Esophagus muscularis mucosa (tissue), 4 donors: ENCODE results near the gene FOXQ1.

Experiments used
- CTCF ChIP-seq, 3 experiments: fragments of 200-600 bp in 2 of 3; fragments of 450-650 bp in 1 of 3; sonication (generic) in 2 of 3; IDR thresholded peaks; one replicate each; pipeline ENCODE4 v1.5.1; 2017 to 2019; ENCODE audit warnings: antibody characterized with exemption in 3 of 3, mild to moderate bottlenecking in 2 of 3, moderate library complexity in 1 of 3
- EP300 ChIP-seq: sonication (generic); formaldehyde crosslinking; IDR thresholded peaks from one replicate; pipeline ENCODE4 v1.6.1; 2017; ENCODE audit warnings: antibody characterized with exemption
- POLR2A ChIP-seq: fragments of 450-650 bp; IDR thresholded peaks from one replicate; pipeline ENCODE4 v1.6.1; 2017; ENCODE audit warnings: antibody characterized with exemption, moderate library complexity, mild to moderate bottlenecking, low read depth
- POLR2AphosphoS5 ChIP-seq, 2 donors: sonication (generic); formaldehyde crosslinking; IDR thresholded peaks; one replicate each; pipeline ENCODE4 v1.6.1; 2017; ENCODE audit warnings: antibody characterized with exemption in 2 of 2

- TF ChIP-seq POLR2AphosphoS5 (IDR thresholded peaks at IDR 0.05), result no peak
- no peak for TF ChIP-seq CTCF (IDR thresholded peaks at IDR 0.05)
- no peak for TF ChIP-seq POLR2A
- no peak for TF ChIP-seq EP300
Observed at GRCh38 chr6:1262704-1263038, 49.2 kb upstream of the FOXQ1 start.
